HG02970 (cell line): ENCODE measurements around the gene NKAIN4.

Experiments used
- ATAC-seq: cut with Tn5 transposase; IDR thresholded peaks from one replicate; pipeline ENCODE4 v1.9.1; 2021; ENCODE audit warnings: mild to moderate bottlenecking, moderate library complexity, moderate number of reproducible peaks; ENCODE audit not compliant: unreplicated experiment, low FRiP score

NKAIN4 gene

GRCh38 chr20:63274381-63275228, 20.3 kb upstream of the NKAIN4 start:
- ATAC-seq: no peak

- no peak for ATAC-seq
Measured at GRCh38 chr20:63273635-63274380, 19.5 kb upstream of the NKAIN4 start.

GRCh38 chr20:63273059-63273579, 18.9 kb upstream of the NKAIN4 start:
- ATAC-seq: no peak

DNA sequence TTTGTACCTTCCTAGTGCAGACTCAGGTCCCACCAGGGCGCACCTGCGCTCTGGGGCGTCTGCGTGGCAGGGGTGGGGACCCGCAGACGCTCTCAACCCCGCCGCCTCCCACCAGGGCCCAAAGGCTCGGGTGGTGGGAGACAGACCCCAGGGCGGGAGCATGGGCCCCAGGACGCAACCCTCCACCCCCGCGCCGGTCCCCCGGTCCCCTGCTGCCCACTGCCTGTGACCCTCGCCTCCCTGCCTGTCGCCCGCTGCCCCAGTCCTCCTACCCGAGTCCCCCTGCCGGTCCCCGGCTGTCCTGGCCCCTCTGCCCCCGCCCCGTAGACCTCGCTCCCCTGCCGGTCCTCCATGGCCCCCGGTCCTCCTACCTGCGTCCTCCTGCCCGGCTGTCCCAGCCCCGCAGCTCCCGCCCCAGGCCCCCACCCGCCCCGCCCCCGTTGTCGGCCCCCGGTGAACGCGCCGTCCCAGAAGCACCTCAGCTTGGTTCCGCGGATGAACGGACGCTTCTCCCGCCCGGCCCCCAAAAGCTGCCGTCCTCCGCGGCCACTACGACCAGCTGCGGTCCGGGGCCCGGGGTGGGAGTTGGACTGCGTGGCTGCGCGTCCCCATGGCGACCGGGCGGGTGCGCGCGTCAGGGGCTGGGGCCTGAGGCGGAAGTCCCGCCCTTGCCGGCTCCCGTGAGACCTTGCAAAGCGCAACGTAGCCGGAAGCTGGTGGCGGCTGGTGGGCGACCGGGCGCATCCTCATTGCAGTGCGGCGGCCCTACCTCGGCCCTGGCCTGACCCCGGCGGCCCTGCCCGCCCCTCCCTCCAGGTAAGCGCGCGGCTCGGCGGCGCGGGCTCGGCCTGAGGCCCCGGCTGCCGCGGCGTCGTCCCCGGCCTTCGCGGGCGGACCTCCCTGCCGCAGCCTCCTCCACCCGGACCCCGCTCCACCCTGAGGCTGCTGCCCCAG, 18.1 kb upstream of the NKAIN4 start, which contains the start of gene ARFGAP1:
Gene ARFGAP1 (plus strand): TSS at position 709 of the 954 bp plus-strand sequence. CDS start 2,768 bp downstream, outside the sequence.
- peak; percentile 77 for ATAC-seq

DNA sequence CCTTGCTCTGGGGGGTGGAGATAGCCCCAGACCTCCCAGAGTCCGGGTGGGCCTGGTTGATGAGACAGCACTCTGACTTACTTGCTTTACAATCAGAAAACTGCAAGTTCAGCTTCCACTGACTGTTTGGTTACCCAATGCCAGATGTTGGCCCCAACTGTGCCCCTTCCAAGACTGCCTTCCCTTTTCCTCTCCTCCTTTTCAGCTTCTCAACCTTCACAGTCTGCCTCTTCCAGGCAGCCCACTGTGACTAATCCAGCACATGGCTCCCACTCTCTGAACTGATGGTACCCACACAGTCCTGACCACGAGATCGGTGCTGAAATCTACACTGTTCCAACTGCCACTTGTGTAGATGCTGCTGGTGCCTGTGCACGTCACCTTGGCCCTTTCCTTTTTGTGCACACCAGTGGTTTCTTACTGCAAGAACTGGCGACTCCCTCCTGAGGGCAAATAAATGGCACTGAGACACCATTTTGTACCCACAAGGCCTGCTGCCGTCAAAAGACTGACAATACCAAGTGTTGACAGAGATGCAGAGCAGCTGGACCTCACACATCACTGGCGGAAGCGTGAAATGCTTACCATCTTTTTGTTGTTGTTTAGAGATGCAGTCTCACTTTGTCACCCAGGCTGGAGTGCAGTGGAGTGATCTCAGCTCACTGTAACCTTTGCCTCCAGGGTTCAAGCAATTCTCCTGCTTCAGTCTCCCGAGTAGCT, 16.5 kb upstream of the NKAIN4 start:
- no peak for ATAC-seq

GRCh38 chr20:63269724-63270123, 15.5 kb upstream of the NKAIN4 start:
- no peak for ATAC-seq

DNA sequence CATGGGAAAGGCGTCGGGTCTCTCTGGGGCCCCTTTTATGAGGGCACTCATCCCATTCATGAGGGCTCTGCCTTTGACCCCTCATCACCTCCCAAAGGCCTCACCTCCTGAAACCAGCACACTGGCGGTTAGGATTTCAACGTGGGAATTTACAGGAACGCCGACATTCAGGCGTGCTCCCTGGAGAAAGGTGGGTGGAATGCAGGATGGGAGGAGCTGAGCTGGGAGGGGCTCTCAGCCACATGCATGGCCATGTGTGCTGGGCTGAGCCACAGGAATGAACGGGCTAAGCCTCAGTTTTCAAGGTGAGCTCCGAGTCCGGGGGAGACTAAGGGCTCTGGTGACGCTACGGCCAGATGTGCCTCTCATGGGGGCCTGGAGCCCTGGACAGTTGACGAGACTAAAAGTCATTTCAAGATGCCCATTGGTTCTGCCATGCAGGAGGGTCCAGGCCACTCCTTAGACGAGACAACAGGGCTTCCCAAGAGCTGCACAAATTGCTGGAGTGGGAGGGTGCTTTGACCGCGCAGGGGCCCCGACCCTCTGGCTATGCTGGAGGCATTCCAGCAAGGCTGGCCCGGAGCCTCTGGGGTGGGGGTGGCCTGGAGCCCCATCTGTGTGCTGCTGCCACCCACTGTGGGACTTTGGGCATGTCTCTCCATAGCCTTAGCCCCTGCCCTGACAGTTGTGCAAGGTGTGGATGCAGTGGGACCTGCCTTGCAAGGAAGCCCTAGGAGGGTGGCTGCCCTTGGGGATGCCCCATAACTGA, 14.6 kb upstream of the NKAIN4 start:
- ATAC-seq: no peak

DNA sequence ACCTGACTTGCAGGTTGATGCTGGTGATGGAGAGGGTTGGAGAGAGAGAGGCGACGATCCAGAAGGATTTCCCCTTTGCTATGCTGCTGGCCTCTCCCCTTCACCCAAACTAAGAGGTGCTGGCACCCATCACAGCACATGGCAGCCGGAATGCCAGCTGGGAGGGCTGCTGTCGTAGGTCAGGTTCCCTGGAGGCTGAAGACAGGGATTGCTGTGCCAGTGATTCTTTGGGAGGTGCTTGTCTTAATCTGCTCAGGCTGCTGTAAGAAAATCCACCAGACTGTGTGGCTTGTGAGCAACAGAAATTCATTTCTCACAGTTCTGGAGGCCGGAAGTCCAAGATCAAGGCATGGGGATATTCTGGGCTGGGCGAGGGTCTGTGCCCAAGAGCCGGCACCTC, 14.0 kb upstream of the NKAIN4 start:
- ATAC-seq: no peak

DNA sequence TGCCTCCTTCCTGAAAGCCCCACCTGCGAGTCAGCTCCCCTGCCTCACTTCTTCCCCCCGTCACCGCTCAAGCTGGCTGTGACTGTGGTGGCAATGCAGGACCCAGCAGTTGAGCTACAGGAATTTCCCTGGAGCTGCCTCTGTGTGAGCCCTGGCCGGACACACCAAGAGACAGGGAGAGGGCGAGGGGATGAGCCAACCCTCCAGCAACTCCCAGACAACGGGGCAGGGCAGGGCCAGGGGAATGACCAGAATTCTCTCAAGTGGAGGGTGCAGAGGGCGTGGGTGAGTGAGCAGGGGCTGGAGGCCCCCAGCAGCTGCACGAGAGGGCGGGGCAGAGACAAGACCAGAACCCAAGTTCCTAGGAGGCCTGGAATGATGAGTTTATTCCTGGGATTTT, 13.4 kb upstream of the NKAIN4 start:
- no peak for ATAC-seq

DNA sequence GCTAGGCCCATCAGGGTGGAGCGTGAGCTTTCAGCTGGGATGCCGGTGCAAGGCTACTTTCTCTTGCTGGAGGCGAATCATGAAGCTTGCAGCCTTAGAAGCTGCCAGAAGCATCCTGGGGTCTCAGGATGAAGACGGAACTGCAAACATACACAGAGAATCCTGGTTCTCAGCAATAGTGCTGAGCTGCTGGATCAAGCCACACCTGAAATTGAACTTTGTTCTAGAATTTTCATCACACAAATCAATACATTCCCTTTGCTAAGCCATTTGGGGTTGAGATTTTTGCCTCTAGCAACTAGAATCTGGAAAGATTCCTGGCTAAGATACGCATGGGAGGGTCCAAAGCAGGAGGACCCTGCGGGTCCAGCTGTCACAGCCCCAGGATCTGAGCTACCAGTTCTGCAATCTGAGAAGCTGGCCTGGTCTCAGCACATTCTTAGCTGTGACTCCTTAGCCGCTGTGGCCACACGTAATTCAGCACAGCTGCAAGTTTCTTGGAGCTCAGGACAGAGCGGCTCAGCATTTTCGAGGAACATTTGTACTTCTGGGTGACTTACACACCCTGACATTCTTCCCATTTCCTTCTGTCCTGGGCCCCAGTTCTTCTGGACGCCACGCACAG, 11.7 kb upstream of the NKAIN4 start:
- no peak for ATAC-seq

DNA sequence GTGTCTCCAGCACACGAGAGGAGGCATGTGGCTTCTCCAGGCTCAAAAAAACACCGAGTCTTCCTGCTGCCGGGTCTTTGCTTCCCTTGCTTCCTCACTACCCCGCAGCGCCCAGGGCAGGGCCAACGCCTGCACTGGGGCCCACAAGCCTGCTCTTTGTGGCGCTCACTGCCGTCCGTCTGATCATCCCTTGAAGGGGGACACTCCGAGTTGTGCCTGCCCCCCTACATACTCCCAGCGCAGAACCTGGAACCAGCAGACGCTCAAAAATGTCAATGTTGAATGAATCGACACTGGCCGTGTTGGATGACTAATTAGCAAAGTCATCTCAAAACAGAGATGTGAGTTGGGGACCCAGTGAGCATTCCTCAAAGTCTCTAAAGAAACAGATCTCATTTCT, 10.3 kb upstream of the NKAIN4 start:
- no peak for ATAC-seq

DNA sequence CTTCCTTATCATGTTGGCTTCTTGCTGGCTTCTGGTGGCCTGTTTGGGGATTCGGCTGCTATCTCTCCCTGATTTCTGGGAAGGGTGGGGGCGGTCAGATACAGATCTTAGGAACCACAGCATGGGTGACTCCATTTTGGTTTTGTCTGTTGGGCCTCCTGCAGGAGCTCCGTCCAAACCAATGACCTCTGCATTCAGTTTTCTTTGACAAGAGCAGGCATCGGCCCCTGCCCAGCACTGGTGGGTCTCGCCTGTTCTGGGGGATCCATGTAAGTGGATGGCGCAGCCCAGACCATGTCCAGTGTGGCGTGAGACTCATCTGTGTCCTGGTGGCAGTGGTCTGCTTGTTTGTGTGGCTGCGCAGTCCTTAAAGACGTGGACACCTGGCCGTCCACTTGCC, 9.7 kb upstream of the NKAIN4 start:
- no peak for ATAC-seq

DNA sequence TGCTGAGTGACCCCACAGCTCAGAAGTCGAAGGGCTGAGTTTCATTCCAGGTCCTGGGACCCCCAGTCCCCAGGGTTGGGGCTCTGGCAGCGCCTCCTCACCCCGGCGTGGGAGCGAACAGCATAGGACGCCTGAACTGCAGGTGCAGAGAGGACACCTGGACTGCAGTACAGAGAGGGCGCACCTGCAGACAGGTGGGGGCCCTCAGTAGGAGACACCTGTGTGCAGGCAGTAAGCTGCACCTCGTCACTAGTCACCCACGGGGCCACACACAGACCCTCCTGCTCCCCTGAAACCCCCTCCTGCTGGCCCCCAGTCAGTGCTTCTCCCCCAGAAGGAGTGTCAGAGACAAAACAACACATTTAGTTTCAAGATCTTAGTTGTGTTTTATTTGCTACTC, 8.6 kb upstream of the NKAIN4 start:
- ATAC-seq: no peak

DNA sequence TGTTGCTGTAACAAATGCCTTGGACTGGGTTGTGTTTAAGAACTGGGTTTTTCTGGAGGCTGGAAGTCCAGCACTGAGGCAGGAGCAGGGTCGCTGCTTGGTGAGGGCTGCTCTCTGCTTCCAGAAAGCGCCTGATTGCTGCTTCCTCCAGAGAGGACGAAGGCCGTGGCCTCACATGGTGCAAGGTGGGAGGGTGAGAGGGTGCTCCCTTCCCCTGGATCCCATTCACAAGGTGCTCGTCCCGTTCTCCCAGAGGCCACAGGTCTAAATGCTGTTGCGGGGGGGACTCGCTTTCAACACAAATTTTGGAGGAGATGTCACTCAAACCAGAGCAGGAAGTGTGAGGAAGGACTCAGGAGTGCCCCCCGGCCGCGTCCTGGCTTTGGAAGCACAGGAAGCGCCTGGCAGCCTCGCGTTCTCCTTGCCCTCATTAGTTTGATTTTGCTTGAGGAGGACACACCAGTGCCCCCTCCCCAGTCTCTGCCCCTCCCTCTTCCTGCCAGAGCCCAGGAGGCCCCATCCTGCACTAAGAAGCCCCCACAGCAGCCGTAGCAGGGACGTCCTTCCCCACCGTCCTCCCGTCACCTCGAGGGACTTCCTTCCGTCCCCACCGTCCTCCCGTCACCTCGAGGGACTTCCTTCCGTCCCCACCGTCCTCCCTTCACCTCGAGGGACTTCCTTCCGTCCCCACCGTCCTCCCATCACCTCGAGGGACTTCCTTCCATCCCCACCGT, 7.7 kb upstream of the NKAIN4 start:
- no peak for ATAC-seq

GRCh38 chr20:63261060-63261794, 7.0 kb upstream of the NKAIN4 start:
- ATAC-seq: no peak

- no peak for ATAC-seq
Measured at GRCh38 chr20:63260521-63260920, 6.3 kb upstream of the NKAIN4 start.
